Measurements from ENCODE around the gene ATP4B. TPM values are rescaled to one million over a fixed set of nuclear protein-coding genes. Genes with fewer than 3 reads are reported as not detected.

Gene ATP4B
- total RNA-seq, 1 experiment from 2014 or later, result not detected

- H3K9me2 ChIP-seq (ENCODE audit: insufficient read depth), result no peaks in the 10 kb centered on the region
- no peaks in the 10 kb centered on the region for H3K27me3 ChIP-seq (ENCODE audit: insufficient read depth, low read length)
- H4K20me1 ChIP-seq (ENCODE audit: insufficient read depth), result no peaks in the 10 kb centered on the region
- intact Hi-C loops (cut with micrococcal nuclease), result no loop called here
- ATAC-seq, result no peak
- peaks cover 100% of the 10 kb centered on the region for H3K79me2 ChIP-seq (ENCODE audit: insufficient read depth, low read length)
- H3K4me2 ChIP-seq (ENCODE audit: low read length), result no peak overlapping the region
- ChIA-PET POLR2A (no interaction called here), RAD21 (ENCODE audit: low non-redundant PET in 1 of 2, low total read pairs in 2 of 2, uncharacterized antibody in 2 of 2, unreplicated experiment in 2 of 2) (no interaction called here), CTCF (no interaction called here)
- no peak overlapping the region for H2AFZ ChIP-seq (ENCODE audit: low read depth, low read length, poor library complexity, severe bottlenecking)
- peaks cover 3 to 43% of the 10 kb centered on the region in 2 experiments; a peak in 3 of 4 replicates for H3K36me3 ChIP-seq (ENCODE audit: control insufficient read depth in 1 of 2, insufficient read depth in 2 of 2, low read length in 2 of 2)
- no peak for TF ChIP-seq TCF7L2 (IDR thresholded peaks at IDR 0.05; ENCODE audit: borderline replicate concordance, extremely low read depth, insufficient read depth, insufficient read length)
- TF ChIP-seq CBX3 (IDR thresholded peaks at IDR 0.05; ENCODE audit: low read depth), result no peak
- no peak for TF ChIP-seq ELF1 (IDR thresholded peaks at IDR 0.05; ENCODE audit: borderline replicate concordance, low read depth)
- no peak for TF ChIP-seq FOSL1 (IDR thresholded peaks at IDR 0.05; ENCODE audit: low read depth)
- no peak for TF ChIP-seq CTCF (IDR thresholded peaks at IDR 0.05 in 2 of 3, conservative IDR thresholded peaks at IDR 0.05 in 1 of 3; ENCODE audit: borderline replicate concordance in 1 of 3, insufficient read depth in 1 of 3, low read depth in 2 of 3, low read length in 2 of 3)
- TF ChIP-seq JUND (IDR thresholded peaks at IDR 0.05), result no peak
- TF ChIP-seq EGR1 (IDR thresholded peaks at IDR 0.05; ENCODE audit: low read depth), result no peak
- no peak for TF ChIP-seq SP1 (IDR thresholded peaks at IDR 0.05; ENCODE audit: low read depth)
- TF ChIP-seq POLR2A (IDR thresholded peaks at IDR 0.05; ENCODE audit: borderline replicate concordance, extremely low read depth, insufficient read depth, insufficient read length), result no peak
- TF ChIP-seq EZH2phosphoT487 (IDR thresholded peaks at IDR 0.05; ENCODE audit: borderline replicate concordance), result no peak
- TF ChIP-seq CEBPB (IDR thresholded peaks at IDR 0.05; ENCODE audit: low read depth), result no peak
- no peak for TF ChIP-seq RAD21 (IDR thresholded peaks at IDR 0.05; ENCODE audit: low read depth)
- no peak for TF ChIP-seq MAX (IDR thresholded peaks at IDR 0.05)
- TF ChIP-seq ZNF274 (IDR thresholded peaks at IDR 0.05; ENCODE audit: low read depth, low read length), result no peak
- H3K27ac ChIP-seq (ENCODE audit: low read depth, low read length), result no peak overlapping the region
- no peak overlapping the region for H3K9ac ChIP-seq (ENCODE audit: low read length)
- no peaks in the 10 kb centered on the region for H3K4me1 ChIP-seq (ENCODE audit: control insufficient read depth in 1 of 2, insufficient read depth in 2 of 2, low read length in 2 of 2)
- H3K9me3 ChIP-seq (ENCODE audit: control insufficient read depth in 1 of 2, insufficient read depth in 1 of 2, low read depth in 1 of 2, low read length in 2 of 2), result no peaks in the 10 kb centered on the region
- no TSS peak for BruUV-seq (replicated peaks)
- DNase-seq (ENCODE audit: low read depth, low spot score), result no peak
- H3K4me3 ChIP-seq (replicated peaks in 1 of 2; ENCODE audit: low read depth in 1 of 2, low read length in 2 of 2), result no peak overlapping the region
Measured at GRCh38 chr13:113605866-113606438, 52.0 kb downstream of the ATP4B start.
